ENCODE results near the gene USHBP1. TPM values are rescaled to one million over a fixed set of nuclear protein-coding genes. Genes with fewer than 3 reads are reported as not detected.

Gene USHBP1
- total RNA-seq (8.9 TPM), polyA plus RNA-seq (ENCODE audit: insufficient read depth, low read depth, low replicate concordance) (7.2 TPM)
- long read RNA-seq, donor 1: 0 reads
- long read RNA-seq, donor 2, partial matches to known transcripts: 79 of 81 reads
- long read RNA-seq, donor 2, other reads (novel, unspliced or antisense): 0 of 81 reads
- long read RNA-seq, donor 3, partial matches to known transcripts: 0 of 1 reads
- long read RNA-seq, donor 3, other reads (novel, unspliced or antisense): 0 of 1 reads
- long read RNA-seq, donor 4, partial matches to known transcripts: 0 of 1 reads
- long read RNA-seq, donor 4, other reads (novel, unspliced or antisense): 0 of 1 reads
- long read RNA-seq, donor 5: 0 reads
- long read RNA-seq, donor 6, partial matches to known transcripts: 58 of 69 reads
- long read RNA-seq, donor 6, other reads (novel, unspliced or antisense): 11 of 69 reads
- long read RNA-seq, donor 7, partial matches to known transcripts: 4 of 11 reads
- long read RNA-seq, donor 7, other reads (novel, unspliced or antisense): 5 of 11 reads
- long read RNA-seq, donor 8, partial matches to known transcripts: 0 of 1 reads
- long read RNA-seq, donor 8, other reads (novel, unspliced or antisense): 0 of 1 reads
- long read RNA-seq, donor 9: 0 reads
- long read RNA-seq, donor 10, partial matches to known transcripts: 27 of 64 reads
- long read RNA-seq, donor 10, other reads (novel, unspliced or antisense): 37 of 64 reads

- intact Hi-C loops (cut with DNase I): no loop called here
- Histone ChIP-seq H3K4me1 (ENCODE audit: control insufficient read depth in 2 of 3, insufficient read depth in 2 of 3, low read depth in 1 of 3, low read length in 3 of 3) (peaks cover 0 to 5% (median 4%) of the 10 kb centered on the region in 3 donors), H3K9me3 (ENCODE audit: control insufficient read depth in 2 of 3, insufficient read depth in 1 of 3, low read length in 3 of 3) (peaks cover 0 to 4% (median 0%) of the 10 kb centered on the region in 3 donors), H3K9ac (ENCODE audit: low read length in 3 of 3) (peak within 1 kb of the TSS in 2 of 3 donors; percentile 11 to 67), H3K4me3 (ENCODE audit: low read length in 3 of 3) (peak within 1 kb of the TSS in 2 of 3 donors; percentile 36 to 66), H3K27ac (ENCODE audit: low read depth in 2 of 2, low read length in 2 of 2) (peak within 1 kb of the TSS; percentile 39 to 69), H3K27me3 (ENCODE audit: control insufficient read depth, insufficient read depth, low read length) (no peaks in the 10 kb centered on the region), H3K36me3 (ENCODE audit: control insufficient read depth in 2 of 3, insufficient read depth in 3 of 3, low read length in 3 of 3) (no peaks in the 10 kb centered on the region)
- no peak for TF ChIP-seq CTCF (IDR thresholded peaks at IDR 0.05; ENCODE audit: borderline replicate concordance, extremely low read depth, insufficient read depth)
- FAIRE-seq (no peak), DNase-seq (peak in 1 of 5 donors; percentile 64)
Measured at GRCh38 chr19:17264641-17264979, at the start of gene USHBP1. USHBP1 (minus strand) TSS chr19:17264745; CDS start chr19:17264299, 446 bp downstream.

GRCh38 chr19:17314007-17314593 is 49.6 kb upstream of the USHBP1 start:
- Histone ChIP-seq H3K9ac (ENCODE audit: low read length in 3 of 3) (no peak overlapping the region), H3K4me1 (ENCODE audit: control insufficient read depth in 2 of 3, insufficient read depth in 2 of 3, low read depth in 1 of 3, low read length in 3 of 3) (peaks cover 0 to 16% (median 6%) of the 10 kb centered on the region in 3 donors), H3K4me3 (ENCODE audit: low read length in 3 of 3) (no peak overlapping the region), H3K27ac (ENCODE audit: low read depth in 2 of 2, low read length in 2 of 2) (no peak overlapping the region), H3K36me3 (ENCODE audit: control insufficient read depth in 2 of 3, insufficient read depth in 3 of 3, low read length in 3 of 3) (peaks cover 0 to 17% (median 4%) of the 10 kb centered on the region in 3 donors), H3K27me3 (ENCODE audit: control insufficient read depth, insufficient read depth, low read length) (no peaks in the 10 kb centered on the region), H3K9me3 (ENCODE audit: control insufficient read depth in 2 of 3, insufficient read depth in 1 of 3, low read length in 3 of 3) (no peaks in the 10 kb centered on the region)
- TF ChIP-seq CTCF (IDR thresholded peaks at IDR 0.05; ENCODE audit: borderline replicate concordance, extremely low read depth, insufficient read depth): no peak
- FAIRE-seq (no peak), DNase-seq (no peak)
- intact Hi-C loops (cut with DNase I): no loop called here

GRCh38 chr19:17312189-17313113 is 47.9 kb upstream of the USHBP1 start:
- Histone ChIP-seq H3K9me3 (ENCODE audit: control insufficient read depth in 2 of 3, insufficient read depth in 1 of 3, low read length in 3 of 3) (no peaks in the 10 kb centered on the region), H3K9ac (ENCODE audit: low read length in 3 of 3) (no peak overlapping the region), H3K27me3 (ENCODE audit: control insufficient read depth, insufficient read depth, low read length) (no peaks in the 10 kb centered on the region), H3K36me3 (ENCODE audit: control insufficient read depth in 2 of 3, insufficient read depth in 3 of 3, low read length in 3 of 3) (peaks cover 0 to 17% (median 4%) of the 10 kb centered on the region in 3 donors), H3K27ac (ENCODE audit: low read depth in 2 of 2, low read length in 2 of 2) (no peak overlapping the region), H3K4me1 (ENCODE audit: control insufficient read depth in 2 of 3, insufficient read depth in 2 of 3, low read depth in 1 of 3, low read length in 3 of 3) (peaks cover 0 to 18% (median 6%) of the 10 kb centered on the region in 3 donors), H3K4me3 (ENCODE audit: low read length in 3 of 3) (no peak overlapping the region)
- intact Hi-C loops (cut with DNase I): no loop called here
- no peak for TF ChIP-seq CTCF (IDR thresholded peaks at IDR 0.05; ENCODE audit: borderline replicate concordance, extremely low read depth, insufficient read depth)
- DNase-seq: no peak
- FAIRE-seq: no peak
